Left hindlimb (tissue), 1 donor: Measurements from ENCODE around the gene WDR83.
A peak's percentile ranks its signal among the peaks of the same experiment; 100 is the strongest.
"Not testable (repeated sequence)": the region's sequence is repeated elsewhere in the genome, so short reads cannot be mapped to it uniquely, and the experiment has no call there.

Experiments used
- DNase-seq: peaks from one replicate; pipeline ENCODE4 v3.0.0-alpha.2; 2018

WDR83 gene

GRCh38 chr19:12687496-12688196 is 21.0 kb downstream of the WDR83 start, which contains the start of gene GNG14:
Gene GNG14 (plus strand): TSS chr19:12687998. CDS start chr19:12688049, 51 bp downstream.
- DNase-seq = no peak

DNA sequence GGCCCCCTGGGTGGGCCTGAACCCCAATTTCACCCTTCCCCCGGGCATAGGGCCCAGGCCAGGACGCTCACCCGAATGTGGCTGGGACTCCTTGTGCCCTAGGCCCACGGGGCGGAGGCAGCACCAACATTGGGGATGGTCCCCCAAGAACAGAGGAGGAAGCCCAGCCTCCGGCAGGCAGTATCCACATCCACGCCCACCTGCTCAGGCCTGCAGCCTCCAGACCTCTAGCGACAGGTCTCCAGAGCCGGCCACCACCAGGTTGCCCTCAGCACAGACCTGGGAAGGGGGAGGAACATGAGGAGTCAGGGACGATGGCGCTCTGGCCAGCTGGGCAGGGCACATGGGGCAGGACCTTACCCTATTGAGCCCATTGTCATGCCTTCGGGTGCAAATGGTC is 22.4 kb downstream of the WDR83 start:
- no peak for DNase-seq

GRCh38 chr19:12689581-12690216 is 23.1 kb downstream of the WDR83 start:
- no peak for DNase-seq

DNA sequence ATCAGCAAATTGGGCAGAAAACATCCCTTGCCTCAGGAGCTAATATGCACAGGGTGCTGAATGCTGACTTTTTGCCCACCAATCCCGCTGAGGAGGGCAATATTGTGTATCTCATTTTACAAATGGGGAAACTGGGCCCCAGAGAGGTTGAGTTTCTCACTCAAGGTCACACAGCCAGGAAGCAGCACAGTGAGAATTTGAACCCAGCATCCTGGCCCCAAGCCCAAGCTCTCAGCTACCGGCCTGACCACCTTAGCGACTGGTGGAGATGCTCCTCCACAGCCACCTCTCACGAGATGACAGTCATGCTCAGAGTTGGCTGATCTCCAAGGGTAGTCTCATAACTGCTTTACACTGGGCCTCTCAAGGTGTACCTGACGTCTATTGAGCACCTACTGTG is 26.4 kb downstream of the WDR83 start:
- no peak for DNase-seq

GRCh38 chr19:12694641-12695040 is 28.0 kb downstream of the WDR83 start:
- DNase-seq = no peak

GRCh38 chr19:12695096-12695495 is 28.5 kb downstream of the WDR83 start:
- no peak for DNase-seq

GRCh38 chr19:12695514-12695913 is 28.9 kb downstream of the WDR83 start:
- no peak for DNase-seq

DNA sequence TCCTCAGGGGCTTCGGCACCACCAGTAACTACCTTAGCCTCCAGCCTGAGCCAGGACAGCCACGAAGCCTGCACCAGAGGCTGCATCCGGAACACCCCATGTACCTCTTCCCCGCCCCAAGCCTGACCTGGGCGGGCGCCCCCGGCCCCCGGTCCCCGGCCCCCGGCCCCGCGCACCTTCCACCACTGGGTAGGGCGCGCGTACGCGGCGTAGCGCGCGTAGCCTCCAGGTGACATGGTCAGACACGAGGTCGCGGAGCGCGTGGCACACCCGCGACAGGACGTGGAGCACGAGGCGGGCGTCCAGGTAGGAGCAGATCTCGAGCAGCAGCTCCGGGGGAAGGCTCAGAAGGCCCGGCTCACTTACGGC is 29.4 kb downstream of the WDR83 start:
- DNase-seq = no peak

GRCh38 chr19:12696366-12697335 is 30.0 kb downstream of the WDR83 start, which contains the start of gene FBXW9:
Gene FBXW9 (minus strand): TSS chr19:12696631. CDS start chr19:12696581, 50 bp downstream.
- peak; percentile 95 for DNase-seq

GRCh38 chr19:12697425-12697824 is 30.8 kb downstream of the WDR83 start:
- not testable (repeated sequence) for DNase-seq

- DNase-seq = no peak
Observed at GRCh38 chr19:12698138-12698537, 31.5 kb downstream of the WDR83 start.

GRCh38 chr19:12701596-12702282 is 35.1 kb downstream of the WDR83 start:
- no peak for DNase-seq

DNA sequence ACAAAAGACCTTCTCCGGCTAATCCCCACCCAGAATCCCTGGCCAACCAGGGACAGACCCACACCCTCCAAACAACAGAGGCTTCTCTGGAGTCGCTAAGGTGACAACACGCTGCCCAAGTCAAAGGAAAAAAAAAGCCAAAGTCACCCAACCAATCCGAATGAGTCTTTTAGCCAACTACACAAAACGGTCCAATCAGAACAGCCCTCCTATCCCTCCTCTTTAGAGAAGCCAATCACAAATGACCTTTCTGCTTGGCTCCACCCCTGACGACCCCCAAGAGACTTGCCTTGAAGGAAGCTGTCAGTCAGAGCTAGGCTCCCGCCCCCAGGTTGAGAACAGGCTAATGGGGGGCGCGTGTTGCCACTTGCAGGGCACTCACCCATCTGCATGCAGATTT is 36.4 kb downstream of the WDR83 start:
- no peak for DNase-seq

- DNase-seq = no peak
Observed at GRCh38 chr19:12705169-12705568, 38.6 kb downstream of the WDR83 start.

- no peak for DNase-seq
Observed at GRCh38 chr19:12705654-12706331, 39.2 kb downstream of the WDR83 start.

DNA sequence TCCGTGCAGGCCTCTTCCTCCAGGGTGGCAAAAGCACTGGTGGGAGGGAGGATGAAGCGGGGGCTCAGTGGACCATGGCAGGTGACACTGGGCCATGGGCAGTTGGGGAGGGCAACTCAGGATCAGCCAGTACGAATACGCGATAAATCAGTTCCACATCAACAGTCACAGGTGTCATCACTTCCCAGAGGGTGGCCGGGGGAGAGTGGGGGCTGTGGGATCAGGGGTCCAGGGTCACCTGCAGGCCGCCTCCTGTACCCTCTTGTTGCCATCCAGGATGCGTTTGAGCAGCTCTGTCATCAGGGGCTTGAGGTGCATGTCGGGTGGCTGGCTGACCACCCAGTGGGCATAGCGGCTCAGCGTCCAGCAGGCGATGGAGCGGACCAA is 39.7 kb downstream of the WDR83 start:
- DNase-seq = no peak

GRCh38 chr19:12708641-12709040 is 42.0 kb downstream of the WDR83 start:
- no peak for DNase-seq

- no peak for DNase-seq
Observed at GRCh38 chr19:12711187-12711586, 44.6 kb downstream of the WDR83 start.

- not testable (repeated sequence) for DNase-seq
Observed at GRCh38 chr19:12712077-12712476, 45.5 kb downstream of the WDR83 start.

DNA sequence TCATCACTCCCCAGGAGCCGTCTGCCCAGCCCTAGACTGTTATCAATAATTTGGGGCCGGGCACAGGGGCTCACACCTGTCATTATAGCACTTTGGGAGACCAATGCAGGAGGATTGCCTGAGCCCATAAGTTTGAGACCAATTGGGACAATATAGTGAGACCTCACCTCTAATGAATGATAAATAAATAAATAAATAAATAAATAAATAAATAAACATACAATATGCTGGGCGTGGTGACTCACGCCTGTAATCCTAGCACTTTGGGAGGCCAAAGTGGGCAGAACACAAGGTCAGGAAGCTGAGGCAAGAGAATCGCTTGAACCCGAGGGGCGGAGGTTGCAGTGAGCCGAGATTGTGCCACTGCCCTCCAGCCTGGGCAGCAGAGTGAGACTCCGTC is 46.7 kb downstream of the WDR83 start:
- not testable (repeated sequence) for DNase-seq

- no peak for DNase-seq
Observed at GRCh38 chr19:12715102-12715501, 48.5 kb downstream of the WDR83 start.

DNA sequence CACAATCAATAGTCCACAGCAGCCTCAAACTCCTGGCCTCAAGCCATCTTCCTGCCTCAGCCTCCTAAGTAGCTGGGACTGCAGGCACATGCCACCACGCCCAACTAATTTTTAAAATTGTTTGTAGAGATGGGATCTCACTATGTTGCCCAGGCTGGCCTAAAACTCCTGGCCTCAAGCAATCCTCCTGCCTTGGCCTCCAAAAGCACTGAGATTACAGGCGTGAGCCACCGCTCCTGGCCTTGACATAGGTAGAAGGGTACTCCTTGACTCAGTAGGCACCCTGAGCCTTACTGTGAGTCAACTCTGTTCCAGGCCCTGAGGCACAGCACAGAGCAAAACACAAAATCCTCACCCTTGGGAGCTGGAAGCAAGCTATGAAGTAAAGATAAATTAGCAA is 49.3 kb downstream of the WDR83 start:
- no peak for DNase-seq
